CD4-positive, alpha-beta T cell treated with Interleukin-21 for 1 hour (primary cell): ENCODE results near the gene RPS27.
"Not testable (repeated sequence)": the region's sequence is repeated elsewhere in the genome, so short reads cannot be mapped to it uniquely, and the experiment has no call there.

Source experiments
- DNase-seq: peaks from one replicate; pipeline ENCODE4 v3.0.0-alpha.2; 2020

Gene RPS27

DNA sequence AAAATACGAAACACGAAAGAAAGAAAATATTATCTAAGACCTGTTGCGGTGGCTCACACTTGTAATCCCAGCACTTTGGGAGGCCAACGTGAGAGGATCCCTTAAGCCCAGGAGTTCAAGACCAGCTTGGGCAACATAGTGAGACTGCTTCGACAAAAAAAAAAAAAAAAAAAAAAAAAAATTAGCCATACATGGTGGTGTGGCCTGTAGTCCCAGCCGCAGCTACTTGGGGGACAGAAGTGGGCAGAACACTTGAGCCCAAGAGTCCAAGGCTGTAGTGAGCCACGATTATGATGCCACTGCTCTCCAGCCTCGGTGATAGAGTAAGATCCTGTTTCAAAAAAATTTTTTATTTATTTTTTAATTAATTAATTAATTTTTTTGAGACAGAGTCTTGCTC is 2.9 kb upstream of the RPS27 start:
- no peak for DNase-seq

DNA sequence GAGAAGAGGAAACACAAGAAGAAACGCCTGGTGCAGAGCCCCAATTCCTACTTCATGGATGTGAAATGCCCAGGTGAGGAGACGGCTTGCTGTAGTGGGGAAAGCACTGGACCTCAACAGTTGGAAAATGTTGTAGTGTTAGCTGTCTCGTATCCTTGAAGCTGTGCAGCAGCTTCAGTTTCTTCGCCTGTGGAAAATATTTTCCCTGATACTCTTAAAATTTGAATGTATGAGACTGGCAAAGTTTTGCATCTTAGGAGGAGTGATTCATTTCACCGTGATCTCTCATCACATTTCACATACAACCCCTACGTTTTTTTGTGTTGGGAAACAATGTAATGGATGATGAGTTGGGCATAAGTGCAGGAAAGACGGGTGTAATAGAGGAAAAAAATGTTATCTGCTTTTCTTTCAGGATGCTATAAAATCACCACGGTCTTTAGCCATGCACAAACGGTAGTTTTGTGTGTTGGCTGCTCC is 629 bp downstream of the RPS27 start:
- no peak for DNase-seq

DNA sequence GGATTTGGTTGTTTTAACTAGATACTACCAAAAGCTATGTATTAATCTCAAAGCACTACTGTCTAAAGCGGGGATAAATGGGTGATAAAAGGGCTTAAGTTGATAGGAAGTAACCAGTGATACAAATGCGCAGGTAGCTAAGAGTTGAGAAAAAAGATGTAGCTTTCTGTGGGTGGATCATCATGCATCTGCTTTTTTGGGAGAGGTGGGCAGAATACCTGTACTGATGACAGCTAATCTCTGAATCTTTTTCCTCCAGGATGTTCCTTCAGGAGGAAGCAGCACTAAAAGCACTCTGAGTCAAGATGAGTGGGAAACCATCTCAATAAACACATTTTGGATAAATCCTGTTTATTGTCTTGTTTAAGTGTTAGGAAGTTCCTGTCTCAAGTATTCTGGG is 1.2 kb downstream of the RPS27 start:
- no peak for DNase-seq

DNA sequence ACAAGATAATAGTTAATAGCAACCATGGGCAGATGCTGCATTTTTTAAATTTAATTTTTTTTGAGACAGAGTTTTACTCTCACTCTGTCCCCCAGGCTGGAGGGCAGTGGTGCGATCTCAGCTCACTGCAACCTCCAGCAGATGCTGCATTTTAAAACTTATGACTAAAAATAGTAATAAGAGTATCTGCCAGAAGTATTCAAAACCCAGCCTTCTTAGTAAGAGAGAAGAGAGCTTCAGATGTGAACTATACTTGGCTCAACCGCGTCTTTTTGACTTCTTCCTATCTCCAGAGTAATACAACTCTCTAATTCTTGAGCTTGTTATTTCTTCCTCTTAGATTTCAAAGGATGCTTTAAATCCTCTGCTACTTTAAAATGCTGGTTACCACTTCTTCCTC is 4.6 kb downstream of the RPS27 start:
- DNase-seq, result no peak

DNA sequence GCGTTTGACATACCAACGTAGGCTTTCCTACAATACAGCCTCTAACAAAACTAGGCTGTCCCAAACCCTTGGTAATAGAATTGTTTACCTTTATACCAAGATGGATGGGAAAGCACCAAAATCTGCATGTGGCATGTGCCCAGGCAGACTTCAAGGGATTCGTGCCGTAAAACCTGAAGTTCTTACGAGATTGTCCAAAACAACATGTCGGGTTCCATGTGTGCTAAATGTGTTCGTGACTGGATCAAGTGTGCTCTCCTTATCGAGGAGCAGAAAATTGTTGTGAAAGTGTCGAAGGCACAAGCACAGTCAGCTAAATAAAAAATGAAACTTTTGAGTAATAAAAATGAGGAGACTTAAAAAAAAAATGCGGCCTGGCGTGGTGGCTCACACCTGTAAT is 5.1 kb downstream of the RPS27 start:
- no peak for DNase-seq

DNA sequence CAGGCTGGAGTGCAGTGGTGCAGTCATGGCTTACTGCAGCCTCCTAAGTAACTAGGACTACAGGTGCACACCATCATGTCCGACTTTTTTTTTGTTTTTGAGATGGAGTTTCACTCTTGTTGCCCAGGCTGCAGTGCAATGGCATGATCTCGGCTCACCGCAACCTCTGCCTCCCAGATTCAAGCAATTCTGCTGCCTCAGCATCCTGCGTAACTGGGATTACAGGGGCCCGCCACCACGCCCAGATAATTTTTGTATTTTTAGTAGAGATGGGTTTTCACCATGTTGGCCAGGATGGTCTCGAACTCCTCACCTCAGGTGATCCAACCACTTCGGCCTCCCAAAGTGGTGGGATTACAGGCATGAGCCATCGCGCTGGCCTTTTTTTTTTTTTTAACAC is 6.3 kb downstream of the RPS27 start:
- not testable (repeated sequence) for DNase-seq

DNA sequence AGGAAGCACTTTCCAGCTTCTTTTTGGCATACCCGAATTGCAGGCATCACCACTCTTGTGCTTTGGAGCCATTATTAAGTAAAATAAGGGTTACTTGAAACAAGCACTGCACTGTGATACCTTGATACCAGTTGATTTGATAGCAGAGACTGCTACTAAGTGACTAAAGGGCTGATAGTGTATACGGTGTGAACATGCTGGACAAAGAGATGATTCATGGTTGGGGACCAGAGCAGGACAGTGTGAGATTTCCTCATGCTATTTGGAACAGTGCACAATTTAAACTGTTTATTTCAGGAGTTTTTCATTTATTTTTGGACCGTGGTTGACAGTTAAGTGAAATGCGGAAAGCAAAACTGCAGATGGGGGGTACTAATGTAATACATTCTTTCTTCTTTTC is 9.9 kb downstream of the RPS27 start:
- no peak for DNase-seq

DNA sequence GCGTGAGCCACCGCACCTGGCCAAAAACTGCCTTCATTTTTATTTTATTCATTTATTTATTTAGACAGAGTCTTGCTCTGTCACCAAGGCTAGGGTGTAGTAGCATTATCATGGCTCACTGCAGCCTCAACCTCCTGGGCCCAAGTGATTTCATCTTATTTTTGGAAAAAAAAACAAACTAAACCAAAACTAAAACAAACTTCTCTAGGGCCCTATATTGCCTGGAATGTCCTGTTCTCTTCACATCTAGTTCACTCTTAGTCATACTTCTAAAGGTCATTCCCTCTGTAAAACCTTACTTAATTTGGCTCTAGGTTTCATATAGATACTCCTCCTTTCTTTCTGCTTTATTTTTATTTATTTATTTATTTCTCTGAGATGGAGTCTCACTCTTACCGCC is 15.6 kb downstream of the RPS27 start:
- DNase-seq, result no peak

DNA sequence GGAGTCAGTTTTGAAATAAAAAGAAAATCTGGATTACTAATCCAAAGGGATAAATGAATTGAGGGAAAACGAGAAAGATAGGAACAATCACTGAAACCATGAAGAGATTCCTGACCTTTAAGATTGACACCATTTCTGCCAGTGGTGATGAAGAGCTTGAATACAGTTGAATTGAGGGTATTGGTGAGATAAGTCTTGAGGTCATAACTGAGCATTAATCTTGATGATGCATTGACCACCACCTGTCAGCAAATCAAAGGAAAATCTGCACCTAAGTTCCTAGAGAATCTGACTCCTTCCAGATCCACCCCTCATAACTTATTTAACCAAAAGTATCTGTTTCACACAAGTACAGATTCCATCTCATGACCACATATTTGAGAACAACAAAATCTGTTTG is 21.6 kb downstream of the RPS27 start:
- no peak for DNase-seq

DNA sequence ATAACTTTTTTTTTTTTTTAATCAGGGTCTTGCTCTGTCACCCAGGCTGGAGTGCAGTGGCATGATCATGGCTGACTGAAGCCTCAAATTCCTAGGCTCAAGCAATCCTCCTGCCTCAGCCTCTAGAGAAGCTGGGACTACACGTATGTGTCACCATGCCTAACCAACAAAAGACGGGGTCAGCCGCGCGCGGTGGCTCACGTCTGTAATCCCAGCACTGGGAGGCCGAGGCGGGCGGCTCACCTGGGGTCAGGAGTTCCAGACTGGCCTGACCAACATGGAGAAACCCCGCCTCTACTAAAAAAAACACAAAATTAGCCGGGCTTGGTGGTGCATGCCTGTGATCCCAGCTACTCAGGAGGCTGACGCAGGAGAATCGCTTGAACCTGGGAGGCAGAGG is 22.0 kb downstream of the RPS27 start:
- DNase-seq, result not testable (repeated sequence)

DNA sequence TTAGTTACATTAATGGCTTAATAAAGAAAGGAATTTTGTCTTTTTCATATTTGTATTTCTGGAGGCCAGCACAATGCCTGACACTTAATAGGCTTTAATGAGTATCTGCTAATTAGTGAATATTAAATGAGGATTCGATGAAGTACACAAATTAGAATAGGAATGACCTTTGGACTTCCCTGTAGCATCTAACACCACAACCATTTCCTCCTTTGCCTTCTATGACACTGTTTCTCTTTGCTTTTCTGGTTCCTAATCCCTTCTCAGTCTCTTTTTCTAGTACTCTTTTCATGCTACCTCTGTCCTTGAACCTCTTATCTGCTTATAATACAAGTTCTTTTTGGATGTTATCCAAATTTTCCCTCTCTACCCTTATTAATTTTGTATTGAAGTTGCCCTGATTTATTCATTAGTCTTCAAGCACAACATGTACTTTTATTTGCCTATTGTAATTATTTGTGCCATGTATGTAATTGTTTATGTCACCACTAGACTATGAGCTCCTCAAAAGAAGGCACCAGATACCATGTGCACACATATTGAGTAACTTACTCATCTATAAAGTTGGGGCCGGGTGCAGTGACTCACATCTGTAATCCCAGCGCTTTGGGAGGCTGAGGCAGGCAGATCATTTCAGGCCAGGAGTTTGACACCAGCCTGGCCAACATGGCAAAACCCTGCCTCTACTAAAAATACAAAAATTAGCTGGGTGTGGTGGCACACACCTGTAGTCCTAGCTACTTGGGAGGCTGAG is 23.8 kb downstream of the RPS27 start:
- DNase-seq, result no peak

DNA sequence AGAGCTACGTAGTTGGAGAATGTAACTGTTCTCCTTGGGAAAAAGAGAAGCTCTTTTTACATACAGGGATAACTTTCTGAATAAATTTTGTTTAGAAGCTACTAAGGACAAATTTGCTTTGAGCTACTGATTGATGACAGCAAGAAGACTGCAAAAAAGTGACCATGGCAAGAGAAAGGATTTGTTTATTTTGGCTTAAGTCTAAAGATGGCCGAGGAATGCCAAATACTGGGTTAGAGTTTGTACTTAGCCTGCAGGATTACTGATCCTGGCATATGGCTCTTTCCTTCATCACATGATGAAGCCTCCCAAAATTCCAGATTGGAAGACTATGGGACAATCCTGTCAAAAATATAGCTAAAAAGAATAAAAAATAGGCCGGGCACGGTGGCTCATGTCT is 28.7 kb downstream of the RPS27 start:
- no peak for DNase-seq

DNA sequence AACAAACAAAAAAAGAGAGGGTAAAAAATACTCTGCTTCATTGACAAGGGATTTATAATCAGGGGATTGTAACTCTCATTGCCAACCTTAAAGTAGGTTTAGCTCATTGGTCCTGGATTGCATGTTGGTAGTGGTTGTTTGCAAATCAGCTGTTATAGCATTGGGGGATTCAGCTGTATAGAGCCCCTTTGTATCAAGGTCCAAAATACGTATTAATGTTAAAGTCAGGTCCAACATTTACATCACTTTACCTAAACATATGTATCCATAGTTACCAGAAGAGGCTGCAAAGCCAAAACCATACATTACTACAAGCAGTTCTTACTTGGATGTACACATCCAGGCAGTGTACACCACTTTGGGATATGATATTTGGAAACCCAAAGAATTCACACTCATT is 29.4 kb downstream of the RPS27 start:
- no peak for DNase-seq

DNA sequence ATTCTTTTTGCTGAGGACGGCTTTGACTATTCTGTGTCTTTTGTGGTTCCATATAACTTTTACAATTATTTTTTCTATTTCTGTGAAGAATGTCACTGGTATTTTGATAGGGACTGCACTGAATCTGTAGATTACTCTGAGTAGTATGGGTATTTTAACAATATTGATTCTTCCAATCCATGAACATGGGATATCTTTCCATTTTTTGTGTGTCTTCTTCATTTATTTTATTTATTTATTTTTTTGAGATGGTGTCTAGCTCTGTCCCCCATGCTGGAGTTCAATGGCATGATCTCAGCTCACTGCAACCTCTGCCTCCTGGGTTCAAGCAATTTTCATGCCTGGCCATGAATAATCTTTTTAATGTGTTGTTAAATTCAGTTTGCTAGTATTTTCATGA is 43.1 kb downstream of the RPS27 start:
- not testable (repeated sequence) for DNase-seq
